Skin epidermis (tissue), 12 donors: ENCODE data around the gene DCC.

Experiments used
- H3K27ac ChIP-seq, 21 experiments: fragments of 200-600 bp; sonication (generic) in 11 of 21; one replicate each; pipeline ENCODE4 v1.5.0; 2020; ENCODE audit warnings: mild to moderate bottlenecking in 3 of 21, inconsistent platforms in 2 of 21, moderate library complexity in 2 of 21
- H3K4me3 ChIP-seq, 7 experiments: fragments of 200-600 bp; sonication (generic) in 2 of 7; one replicate each; pipeline ENCODE4 v1.5.0; 2020; ENCODE audit warnings: inconsistent platforms in 2 of 7, mild to moderate bottlenecking in 2 of 7, moderate library complexity in 1 of 7

DCC gene

GRCh38 chr18:52747869-52748268 is 407.9 kb downstream of the DCC start:
- H3K27ac ChIP-seq, result no peak overlapping the region
- H3K4me3 ChIP-seq, result no peak overlapping the region

GRCh38 chr18:52748343-52748742 is 408.3 kb downstream of the DCC start:
- Histone ChIP-seq H3K27ac (no peak overlapping the region), H3K4me3 (no peak overlapping the region)

- Histone ChIP-seq H3K27ac (no peak overlapping the region), H3K4me3 (no peak overlapping the region)
These were observed 409.5 kb downstream of the DCC start for GRCh38 chr18:52749542-52749941.

GRCh38 chr18:52750995-52751394 is 411.0 kb downstream of the DCC start:
- Histone ChIP-seq H3K4me3 (no peak overlapping the region), H3K27ac (no peak overlapping the region)

- Histone ChIP-seq H3K27ac (no peak overlapping the region), H3K4me3 (no peak overlapping the region)
These were observed 424.3 kb downstream of the DCC start for GRCh38 chr18:52764316-52764715.

GRCh38 chr18:52766002-52766545 is 426.1 kb downstream of the DCC start:
- Histone ChIP-seq H3K27ac (no peak overlapping the region), H3K4me3 (no peak overlapping the region)

GRCh38 chr18:52781113-52781512 is 441.1 kb downstream of the DCC start:
- H3K4me3 ChIP-seq, result no peak overlapping the region

GRCh38 chr18:52791321-52791720 is 451.3 kb downstream of the DCC start:
- no peak overlapping the region for H3K4me3 ChIP-seq
- no peak overlapping the region for H3K27ac ChIP-seq

More at GRCh38 chr18:52781113-52781512, 441.1 kb downstream of the DCC start:
- no peak overlapping the region for H3K27ac ChIP-seq

GRCh38 chr18:52812834-52813233 is 472.8 kb downstream of the DCC start:
- Histone ChIP-seq H3K27ac (no peak overlapping the region), H3K4me3 (no peak overlapping the region)

- no peak overlapping the region for H3K4me3 ChIP-seq
These were observed 473.8 kb downstream of the DCC start for GRCh38 chr18:52813635-52814416.

GRCh38 chr18:52815651-52816050 is 475.7 kb downstream of the DCC start:
- Histone ChIP-seq H3K4me3 (no peak overlapping the region), H3K27ac (no peak overlapping the region)

More at GRCh38 chr18:52813635-52814416, 473.8 kb downstream of the DCC start:
- no peak overlapping the region for H3K27ac ChIP-seq

- no peak overlapping the region for H3K27ac ChIP-seq
These were observed 476.1 kb downstream of the DCC start for GRCh38 chr18:52816121-52816520.

GRCh38 chr18:52822160-52822559 is 482.2 kb downstream of the DCC start:
- H3K4me3 ChIP-seq, result no peak overlapping the region
- no peak overlapping the region for H3K27ac ChIP-seq

More at GRCh38 chr18:52816121-52816520, 476.1 kb downstream of the DCC start:
- H3K4me3 ChIP-seq, result no peak overlapping the region

GRCh38 chr18:52824126-52824525 is 484.1 kb downstream of the DCC start:
- Histone ChIP-seq H3K4me3 (no peak overlapping the region), H3K27ac (no peak overlapping the region)

GRCh38 chr18:52826994-52827393 is 487.0 kb downstream of the DCC start:
- H3K4me3 ChIP-seq, result no peak overlapping the region

GRCh38 chr18:52829320-52829719 is 489.3 kb downstream of the DCC start:
- Histone ChIP-seq H3K4me3 (no peak overlapping the region), H3K27ac (no peak overlapping the region)

More at GRCh38 chr18:52826994-52827393, 487.0 kb downstream of the DCC start:
- H3K27ac ChIP-seq, result no peak overlapping the region

GRCh38 chr18:52829876-52830405 is 489.9 kb downstream of the DCC start:
- H3K27ac ChIP-seq, result no peak overlapping the region
- no peak overlapping the region for H3K4me3 ChIP-seq

- Histone ChIP-seq H3K27ac (no peak overlapping the region), H3K4me3 (no peak overlapping the region)
These were observed 504.3 kb downstream of the DCC start for GRCh38 chr18:52844323-52844722.

- Histone ChIP-seq H3K27ac (no peak overlapping the region), H3K4me3 (no peak overlapping the region)
These were observed 505.0 kb downstream of the DCC start for GRCh38 chr18:52845036-52845435.

- Histone ChIP-seq H3K27ac (no peak overlapping the region), H3K4me3 (no peak overlapping the region)
These were observed 510.1 kb downstream of the DCC start for GRCh38 chr18:52850031-52850560.

- no peak overlapping the region for H3K27ac ChIP-seq
- no peak overlapping the region for H3K4me3 ChIP-seq
These were observed 521.6 kb downstream of the DCC start for GRCh38 chr18:52861558-52861957.
